Measurements from ENCODE around the gene PPP1R2. TPM values are rescaled to one million over a fixed set of nuclear protein-coding genes. Genes with fewer than 3 reads are reported as not detected.

Gene PPP1R2
- total and polyA plus RNA-seq, 12 donors = 13.6 to 179 (median 49.5) TPM

DNA sequence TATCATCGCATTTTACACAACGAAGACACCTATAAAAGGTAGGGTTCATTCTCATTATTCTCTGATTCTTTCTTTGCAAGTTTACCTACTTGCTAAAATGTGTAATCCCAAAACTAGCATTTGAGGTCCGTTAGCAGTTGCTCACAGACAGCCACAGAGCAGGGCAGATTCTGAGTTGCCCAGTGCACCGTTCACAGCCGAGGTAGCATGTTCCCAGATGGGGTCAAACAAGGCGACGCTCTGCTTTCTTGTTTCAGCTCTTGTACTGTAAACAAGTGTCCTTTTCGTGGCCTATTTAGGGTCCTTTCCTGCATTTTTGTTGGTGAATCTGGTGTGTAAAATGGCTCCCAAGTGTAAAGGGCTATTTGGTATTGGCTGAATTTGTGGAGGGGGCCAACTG is 3.1 kb downstream of the PPP1R2 start:
- no peak for DNase-seq
- Histone ChIP-seq H3K36me3 (replicated peaks in 1 of 2) (no peaks in the 10 kb centered on the region), H3K4me3 (peak overlapping the region in 1 of 4 donors; percentile 3), H3K27me3 (no peaks in the 10 kb centered on the region), H3K4me1 (replicated peaks in 1 of 2) (peaks cover 6 to 36% of the 10 kb centered on the region in 2 donors), H3K9me3 (replicated peaks in 1 of 3) (no peaks in the 10 kb centered on the region), H3K27ac (no peak overlapping the region)
- intact Hi-C loops (cut with DNase I) = no loop called here
- WGBS, 4 donors = 77 to 91% (median 86%) methylated on average over 8 of the region's 8 CpGs
- TF ChIP-seq, protein P1, sequence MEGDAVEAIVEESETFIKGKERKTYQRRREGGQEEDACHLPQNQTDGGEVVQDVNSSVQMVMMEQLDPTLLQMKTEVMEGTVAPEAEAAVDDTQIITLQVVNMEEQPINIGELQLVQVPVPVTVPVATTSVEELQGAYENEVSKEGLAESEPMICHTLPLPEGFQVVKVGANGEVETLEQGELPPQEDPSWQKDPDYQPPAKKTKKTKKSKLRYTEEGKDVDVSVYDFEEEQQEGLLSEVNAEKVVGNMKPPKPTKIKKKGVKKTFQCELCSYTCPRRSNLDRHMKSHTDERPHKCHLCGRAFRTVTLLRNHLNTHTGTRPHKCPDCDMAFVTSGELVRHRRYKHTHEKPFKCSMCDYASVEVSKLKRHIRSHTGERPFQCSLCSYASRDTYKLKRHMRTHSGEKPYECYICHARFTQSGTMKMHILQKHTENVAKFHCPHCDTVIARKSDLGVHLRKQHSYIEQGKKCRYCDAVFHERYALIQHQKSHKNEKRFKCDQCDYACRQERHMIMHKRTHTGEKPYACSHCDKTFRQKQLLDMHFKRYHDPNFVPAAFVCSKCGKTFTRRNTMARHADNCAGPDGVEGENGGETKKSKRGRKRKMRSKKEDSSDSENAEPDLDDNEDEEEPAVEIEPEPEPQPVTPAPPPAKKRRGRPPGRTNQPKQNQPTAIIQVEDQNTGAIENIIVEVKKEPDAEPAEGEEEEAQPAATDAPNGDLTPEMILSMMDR (IDR thresholded peaks at IDR 0.05) = no peak
- no peak for TF ChIP-seq POLR2A (IDR thresholded peaks at IDR 0.05)

DNA sequence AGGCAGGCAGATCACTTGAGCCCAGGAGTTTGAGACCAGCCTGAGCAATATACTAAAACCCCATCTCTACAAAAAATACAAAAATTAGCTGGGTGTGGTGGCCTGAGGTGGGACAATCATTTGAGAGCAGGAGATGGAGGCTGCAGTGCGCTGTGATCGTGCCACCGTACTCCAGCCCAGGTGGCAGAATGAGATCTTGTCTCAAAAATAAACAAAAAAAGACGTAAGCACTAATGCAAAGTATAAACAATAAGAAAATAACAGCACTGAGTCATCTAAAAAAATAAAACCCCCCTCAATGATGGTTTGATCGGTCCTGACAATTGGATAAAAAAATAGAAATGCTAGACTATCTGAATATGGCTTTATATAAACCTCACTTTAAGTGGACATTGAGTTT is 3.6 kb downstream of the PPP1R2 start:
- TF ChIP-seq, protein P1 (IDR thresholded peaks at IDR 0.05) = no peak
- TF ChIP-seq POLR2A (IDR thresholded peaks at IDR 0.05) = no peak
- Histone ChIP-seq H3K4me1 (replicated peaks in 1 of 2) (peaks cover 6 to 35% of the 10 kb centered on the region in 2 donors), H3K4me3 (no peak overlapping the region), H3K27me3 (no peaks in the 10 kb centered on the region), H3K9me3 (replicated peaks in 1 of 3) (no peaks in the 10 kb centered on the region), H3K27ac (no peak overlapping the region), H3K36me3 (replicated peaks in 1 of 2) (no peaks in the 10 kb centered on the region)
- DNase-seq = no peak
- 92 to 96% (median 95%) methylated on average over 5 of the region's 5 CpGs for WGBS, 4 donors
- intact Hi-C loops (cut with DNase I) = no loop called here

DNA sequence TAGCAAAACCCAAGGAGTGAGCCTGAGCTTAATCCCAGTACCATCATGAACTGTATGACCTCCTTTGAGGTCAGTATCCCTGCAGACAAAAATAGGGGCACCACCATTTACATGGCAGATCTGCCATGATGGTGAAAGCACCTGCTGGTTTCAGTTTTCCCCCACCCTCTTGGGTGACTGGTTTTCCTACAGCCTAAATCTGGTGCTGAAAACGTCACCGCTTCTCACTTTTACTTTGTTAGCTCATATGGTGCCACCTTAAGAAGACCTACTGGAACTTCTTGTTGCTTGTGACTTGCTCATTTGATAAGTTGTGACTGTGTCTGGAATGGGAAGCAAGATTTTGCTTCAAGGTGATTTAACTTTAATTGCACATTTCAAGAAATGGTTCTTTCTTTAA is 5.1 kb downstream of the PPP1R2 start:
- Histone ChIP-seq H3K27me3 (no peaks in the 10 kb centered on the region), H3K9me3 (replicated peaks in 1 of 3) (no peaks in the 10 kb centered on the region), H3K4me3 (no peak overlapping the region), H3K27ac (no peak overlapping the region), H3K36me3 (replicated peaks in 1 of 2) (no peaks in the 10 kb centered on the region), H3K4me1 (replicated peaks in 1 of 2) (peaks cover 6 to 35% of the 10 kb centered on the region in 2 donors)
- 80 to 90% (median 83%) methylated on average over 2 of the region's 2 CpGs for WGBS, 4 donors
- no peak for DNase-seq
- intact Hi-C loops (cut with DNase I) = no loop called here
- TF ChIP-seq, protein P1 (IDR thresholded peaks at IDR 0.05) = no peak
- no peak for TF ChIP-seq POLR2A (IDR thresholded peaks at IDR 0.05)

DNA sequence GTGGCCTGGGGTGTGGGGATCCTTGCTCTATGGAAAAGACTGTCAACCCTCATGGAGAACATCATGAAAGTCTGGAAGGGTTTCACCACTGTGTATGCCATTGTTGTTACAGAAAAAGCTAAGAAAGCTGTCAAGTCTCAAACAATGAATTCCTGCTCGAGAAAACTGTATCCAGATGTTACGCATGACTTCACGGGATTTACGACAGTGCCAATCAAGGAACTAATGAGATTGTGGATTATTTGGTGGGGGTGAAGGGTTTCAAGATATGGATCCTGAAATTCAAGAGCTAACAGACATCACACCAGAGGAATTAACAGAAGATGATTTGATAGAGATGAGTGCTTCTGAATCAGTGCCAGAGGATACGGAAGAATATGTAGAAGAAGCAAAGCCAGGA is 7.8 kb downstream of the PPP1R2 start:
- H3K36me3 ChIP-seq (replicated peaks in 1 of 2) = no peaks in the 10 kb centered on the region
- no peaks in the 10 kb centered on the region for H3K27me3 ChIP-seq
- H3K27ac ChIP-seq = no peak overlapping the region
- DNase-seq = no peak
- WGBS, 4 donors = 89 to 94% (median 92%) methylated on average over 5 of the region's 5 CpGs
- TF ChIP-seq, protein P1 (IDR thresholded peaks at IDR 0.05) = no peak
- no peak for TF ChIP-seq POLR2A (IDR thresholded peaks at IDR 0.05)
- intact Hi-C loops (cut with DNase I) = no loop called here
- H3K4me1 ChIP-seq (replicated peaks in 1 of 2) = peaks cover 0 to 17% of the 10 kb centered on the region in 2 donors
- H3K9me3 ChIP-seq (replicated peaks in 1 of 3) = no peaks in the 10 kb centered on the region
- no peak overlapping the region for H3K4me3 ChIP-seq
